Esophagus squamous epithelium (tissue), 5 donors: Measurements from ENCODE around the gene TRIP12. TPM values are rescaled to one million over a fixed set of nuclear protein-coding genes. Genes with fewer than 3 reads are reported as not detected.
A peak's percentile ranks its signal among the peaks of the same experiment; 100 is the strongest.

Experiments
- DNase-seq: peaks from one replicate; lab custom pipeline; 2025; lab: John Stamatoyannopoulos, UW
- H3K27ac ChIP-seq, 4 donors: fragments of 200-600 bp; sonication (generic); one replicate each; pipeline ENCODE4 v1.5.1; 2016 to 2019; ENCODE audit warnings: mild to moderate bottlenecking in 1 of 4
- H3K27me3 ChIP-seq, 4 donors: fragments of 200-600 bp; sonication (generic); 1 replicate in 3 of 4; 2 replicates in 1 of 4; pipeline versions ENCODE4 v1.5.1 to v1.6.0; 2017 to 2021; ENCODE audit warnings: antibody characterized with exemption in 1 of 4
- H3K36me3 ChIP-seq, 3 donors: fragments of 200-600 bp; sonication (generic); one replicate each; pipeline ENCODE4 v1.5.1; 2016 to 2019
- H3K4me1 ChIP-seq, 3 donors: fragments of 200-600 bp; sonication (generic); one replicate each; pipeline ENCODE4 v1.5.1; 2017 to 2019
- H3K4me3 ChIP-seq, 4 donors: fragments of 200-600 bp; sonication (generic); 1 replicate in 3 of 4; 2 replicates in 1 of 4; pipeline ENCODE4 v1.5.1; 2016 to 2019; ENCODE audit warnings: mild to moderate bottlenecking in 2 of 4, moderate library complexity in 1 of 4
- H3K9me3 ChIP-seq, 3 donors: fragments of 200-600 bp; sonication (generic); one replicate each; pipeline ENCODE4 v1.5.1; 2016 to 2019
- POLR2A ChIP-seq, 4 donors: fragments of 450-650 bp; IDR thresholded peaks; one replicate each; pipeline ENCODE4 v1.6.1; 2017; ENCODE audit warnings: antibody characterized with exemption in 4 of 4, mild to moderate bottlenecking in 4 of 4, moderate library complexity in 3 of 4
- WGBS, 2 donors: methylation state at CpG; one replicate each; pipeline ENCODE4 v1.1.5; 2018; 5-methylcytosine and 5-hydroxymethylcytosine counted together
- intact Hi-C: fragments of 100-400 bp; cut with DNase I; formaldehyde crosslinking; loops from one replicate; pipeline ENCODE4 v1.15.0; 2022
- total RNA-seq, 4 donors: library from RNA; depleted of rRNA; stranded (reverse); fragments of >200 nt; gene quantifications; one replicate each; pipeline ENCODE4 v1.1.0, GENCODE V29; 2016
- TF ChIP-seq, protein P1 (sequence below), 6 experiments: fragments of 450-650 bp in 4 of 6; fragments of 200-600 bp in 2 of 6; sonication (generic) in 2 of 6; IDR thresholded peaks; one replicate each; pipeline ENCODE4 v1.5.1; 2016 to 2019; ENCODE audit warnings: antibody characterized with exemption in 6 of 6, mild to moderate bottlenecking in 4 of 6, moderate library complexity in 4 of 6
- donor health status: DM: yes; HTN: yes; CAD: no.

Gene TRIP12
- total RNA-seq, 4 donors from 2014 or later = 84.8 to 174 (median 125) TPM

GRCh38 chr2:229910832-229911412 is 10.9 kb downstream of the TRIP12 start:
- H3K27ac ChIP-seq = no peak overlapping the region
- H3K4me3 ChIP-seq = no peak overlapping the region
- intact Hi-C loops = no loop called here
- H3K36me3 ChIP-seq = peaks cover 0 to 40% (median 0%) of the 10 kb centered on the region in 3 donors
- 35 to 55% methylated on average over 1 of the region's 1 CpG for WGBS, 2 donors
- H3K9me3 ChIP-seq = no peaks in the 10 kb centered on the region
- peaks cover 0 to 64% (median 0%) of the 10 kb centered on the region in 3 donors for H3K4me1 ChIP-seq
- TF ChIP-seq, protein P1, sequence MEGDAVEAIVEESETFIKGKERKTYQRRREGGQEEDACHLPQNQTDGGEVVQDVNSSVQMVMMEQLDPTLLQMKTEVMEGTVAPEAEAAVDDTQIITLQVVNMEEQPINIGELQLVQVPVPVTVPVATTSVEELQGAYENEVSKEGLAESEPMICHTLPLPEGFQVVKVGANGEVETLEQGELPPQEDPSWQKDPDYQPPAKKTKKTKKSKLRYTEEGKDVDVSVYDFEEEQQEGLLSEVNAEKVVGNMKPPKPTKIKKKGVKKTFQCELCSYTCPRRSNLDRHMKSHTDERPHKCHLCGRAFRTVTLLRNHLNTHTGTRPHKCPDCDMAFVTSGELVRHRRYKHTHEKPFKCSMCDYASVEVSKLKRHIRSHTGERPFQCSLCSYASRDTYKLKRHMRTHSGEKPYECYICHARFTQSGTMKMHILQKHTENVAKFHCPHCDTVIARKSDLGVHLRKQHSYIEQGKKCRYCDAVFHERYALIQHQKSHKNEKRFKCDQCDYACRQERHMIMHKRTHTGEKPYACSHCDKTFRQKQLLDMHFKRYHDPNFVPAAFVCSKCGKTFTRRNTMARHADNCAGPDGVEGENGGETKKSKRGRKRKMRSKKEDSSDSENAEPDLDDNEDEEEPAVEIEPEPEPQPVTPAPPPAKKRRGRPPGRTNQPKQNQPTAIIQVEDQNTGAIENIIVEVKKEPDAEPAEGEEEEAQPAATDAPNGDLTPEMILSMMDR (IDR thresholded peaks at IDR 0.05) = peak in 2 of 6 experiments; percentile 8 to 16
- TF ChIP-seq POLR2A (IDR thresholded peaks at IDR 0.05) = no peak
- no peaks in the 10 kb centered on the region for H3K27me3 ChIP-seq
- DNase-seq = no peak

DNA sequence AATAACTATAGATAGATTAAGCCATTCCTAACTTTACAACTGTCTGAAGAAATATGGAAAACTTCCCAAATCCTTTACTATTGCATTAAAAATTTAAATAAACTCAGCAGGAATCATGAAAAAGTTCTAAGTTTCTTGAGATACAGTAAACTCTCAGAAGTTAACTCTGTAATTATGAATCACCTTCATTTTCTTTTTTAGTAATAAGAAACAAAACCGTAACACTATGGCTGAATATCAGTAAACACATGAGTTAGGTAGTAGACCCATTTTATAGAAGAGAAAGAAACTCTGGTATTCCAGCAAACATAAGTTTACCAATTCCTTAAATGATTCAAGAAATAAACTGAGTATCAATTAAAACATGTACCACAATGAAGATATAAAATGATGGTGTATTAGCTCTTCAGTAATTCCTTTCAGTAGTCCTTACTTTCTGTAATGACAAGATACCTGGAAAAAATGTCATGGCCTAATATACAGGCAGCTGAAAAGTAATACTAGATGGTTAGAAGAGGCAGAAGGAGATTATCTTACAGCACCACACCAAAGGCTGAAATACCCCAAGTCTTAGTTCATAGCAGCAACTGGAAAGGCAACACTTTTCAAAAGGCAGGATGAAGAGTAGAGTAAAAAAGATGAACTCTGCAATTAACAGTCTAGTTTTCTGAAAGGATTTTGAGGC is 11.5 kb downstream of the TRIP12 start:
- Histone ChIP-seq H3K4me1 (peaks cover 0 to 59% (median 0%) of the 10 kb centered on the region in 3 donors), H3K27me3 (no peaks in the 10 kb centered on the region), H3K36me3 (peaks cover 0 to 45% (median 0%) of the 10 kb centered on the region in 3 donors), H3K27ac (no peak overlapping the region), H3K4me3 (no peak overlapping the region), H3K9me3 (no peaks in the 10 kb centered on the region)
- WGBS, 2 donors = 78 to 79% methylated on average over 1 of the region's 1 CpG
- TF ChIP-seq, protein P1 (IDR thresholded peaks at IDR 0.05) = no peak
- TF ChIP-seq POLR2A (IDR thresholded peaks at IDR 0.05) = no peak
- no peak for DNase-seq
- intact Hi-C loops = no loop called here

- no peaks in the 10 kb centered on the region for H3K9me3 ChIP-seq
- intact Hi-C loops = no loop called here
- peaks cover 0 to 56% (median 0%) of the 10 kb centered on the region in 3 donors for H3K36me3 ChIP-seq
- 44 to 76% methylated on average over 2 of the region's 2 CpGs for WGBS, 2 donors
- peaks cover 0 to 49% (median 0%) of the 10 kb centered on the region in 3 donors for H3K4me1 ChIP-seq
- no peak for TF ChIP-seq POLR2A (IDR thresholded peaks at IDR 0.05)
- TF ChIP-seq, protein P1 (IDR thresholded peaks at IDR 0.05) = no peak
- no peaks in the 10 kb centered on the region for H3K27me3 ChIP-seq
- no peak overlapping the region for H3K4me3 ChIP-seq
- H3K27ac ChIP-seq = no peak overlapping the region
- DNase-seq = no peak
Measured at GRCh38 chr2:229909090-229909489, 12.7 kb downstream of the TRIP12 start.

DNA sequence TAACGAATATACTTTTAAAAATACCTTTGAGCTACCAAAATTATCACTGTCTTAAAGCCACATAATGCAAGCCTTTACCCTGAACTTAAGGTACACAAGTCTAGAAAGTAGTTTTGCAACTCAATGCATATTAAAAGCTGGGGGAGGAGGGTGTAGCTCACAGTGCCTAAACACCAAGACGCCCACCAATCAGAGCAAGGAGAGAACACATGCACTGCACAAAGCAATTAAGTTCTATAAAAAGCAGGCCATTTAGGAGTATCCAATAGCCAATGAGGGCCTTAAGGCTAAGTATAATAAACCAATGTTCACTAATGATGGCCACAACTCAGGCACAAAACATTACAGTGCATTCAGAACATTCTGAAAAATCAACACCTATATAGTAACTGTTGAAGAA is 16.2 kb downstream of the TRIP12 start:
- TF ChIP-seq, protein P1 (IDR thresholded peaks at IDR 0.05) = no peak
- TF ChIP-seq POLR2A (IDR thresholded peaks at IDR 0.05) = no peak
- WGBS, 2 donors = 79 to 85% methylated on average over 2 of the region's 2 CpGs
- Histone ChIP-seq H3K36me3 (peaks cover 0 to 70% (median 0%) of the 10 kb centered on the region in 3 donors), H3K27ac (no peak overlapping the region), H3K4me1 (peaks cover 0 to 31% (median 0%) of the 10 kb centered on the region in 3 donors), H3K27me3 (no peaks in the 10 kb centered on the region), H3K9me3 (no peaks in the 10 kb centered on the region), H3K4me3 (no peak overlapping the region)
- intact Hi-C loops = no loop called here
- DNase-seq = no peak

DNA sequence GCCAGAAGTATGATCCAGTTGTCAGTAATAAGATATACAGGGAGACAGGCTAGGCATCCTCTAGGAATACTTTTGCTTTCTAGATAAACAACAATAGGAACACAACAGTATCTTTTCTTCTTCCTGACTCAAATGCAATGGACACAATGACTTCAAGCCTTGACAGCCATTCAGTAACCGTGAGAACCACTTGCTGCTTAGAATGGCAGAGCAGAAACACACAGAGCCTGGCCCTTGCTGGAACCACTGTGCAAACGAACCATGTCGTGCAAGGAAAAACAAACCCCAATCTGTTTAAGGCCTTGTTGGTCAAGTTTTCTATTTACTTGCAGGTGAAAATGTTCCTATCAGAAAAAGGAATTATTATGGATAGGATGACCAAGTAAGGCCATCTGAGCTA is 18.8 kb downstream of the TRIP12 start:
- no peaks in the 10 kb centered on the region for H3K9me3 ChIP-seq
- no peaks in the 10 kb centered on the region for H3K27me3 ChIP-seq
- TF ChIP-seq, protein P1 (IDR thresholded peaks at IDR 0.05) = no peak
- TF ChIP-seq POLR2A (IDR thresholded peaks at IDR 0.05) = no peak
- H3K27ac ChIP-seq = no peak overlapping the region
- peaks cover 0 to 21% (median 0%) of the 10 kb centered on the region in 3 donors for H3K4me1 ChIP-seq
- peaks cover 0 to 69% (median 0%) of the 10 kb centered on the region in 3 donors for H3K36me3 ChIP-seq
- 58 to 65% methylated on average over 2 to 3 of the region's 3 CpGs for WGBS, 2 donors
- H3K4me3 ChIP-seq = no peak overlapping the region
- intact Hi-C loops = no loop called here
- no peak for DNase-seq
